ENCODE data around the gene CAMSAP3. TPM values are rescaled to one million over a fixed set of nuclear protein-coding genes. Genes with fewer than 3 reads are reported as not detected.

The CAMSAP3 gene, protein sequence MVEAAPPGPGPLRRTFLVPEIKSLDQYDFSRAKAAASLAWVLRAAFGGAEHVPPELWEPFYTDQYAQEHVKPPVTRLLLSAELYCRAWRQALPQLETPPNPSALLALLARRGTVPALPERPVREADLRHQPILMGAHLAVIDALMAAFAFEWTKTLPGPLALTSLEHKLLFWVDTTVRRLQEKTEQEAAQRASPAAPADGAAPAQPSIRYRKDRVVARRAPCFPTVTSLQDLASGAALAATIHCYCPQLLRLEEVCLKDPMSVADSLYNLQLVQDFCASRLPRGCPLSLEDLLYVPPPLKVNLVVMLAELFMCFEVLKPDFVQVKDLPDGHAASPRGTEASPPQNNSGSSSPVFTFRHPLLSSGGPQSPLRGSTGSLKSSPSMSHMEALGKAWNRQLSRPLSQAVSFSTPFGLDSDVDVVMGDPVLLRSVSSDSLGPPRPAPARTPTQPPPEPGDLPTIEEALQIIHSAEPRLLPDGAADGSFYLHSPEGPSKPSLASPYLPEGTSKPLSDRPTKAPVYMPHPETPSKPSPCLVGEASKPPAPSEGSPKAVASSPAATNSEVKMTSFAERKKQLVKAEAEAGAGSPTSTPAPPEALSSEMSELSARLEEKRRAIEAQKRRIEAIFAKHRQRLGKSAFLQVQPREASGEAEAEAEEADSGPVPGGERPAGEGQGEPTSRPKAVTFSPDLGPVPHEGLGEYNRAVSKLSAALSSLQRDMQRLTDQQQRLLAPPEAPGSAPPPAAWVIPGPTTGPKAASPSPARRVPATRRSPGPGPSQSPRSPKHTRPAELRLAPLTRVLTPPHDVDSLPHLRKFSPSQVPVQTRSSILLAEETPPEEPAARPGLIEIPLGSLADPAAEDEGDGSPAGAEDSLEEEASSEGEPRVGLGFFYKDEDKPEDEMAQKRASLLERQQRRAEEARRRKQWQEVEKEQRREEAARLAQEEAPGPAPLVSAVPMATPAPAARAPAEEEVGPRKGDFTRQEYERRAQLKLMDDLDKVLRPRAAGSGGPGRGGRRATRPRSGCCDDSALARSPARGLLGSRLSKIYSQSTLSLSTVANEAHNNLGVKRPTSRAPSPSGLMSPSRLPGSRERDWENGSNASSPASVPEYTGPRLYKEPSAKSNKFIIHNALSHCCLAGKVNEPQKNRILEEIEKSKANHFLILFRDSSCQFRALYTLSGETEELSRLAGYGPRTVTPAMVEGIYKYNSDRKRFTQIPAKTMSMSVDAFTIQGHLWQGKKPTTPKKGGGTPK
- not detected in 2 replicates for total RNA-seq

DNA sequence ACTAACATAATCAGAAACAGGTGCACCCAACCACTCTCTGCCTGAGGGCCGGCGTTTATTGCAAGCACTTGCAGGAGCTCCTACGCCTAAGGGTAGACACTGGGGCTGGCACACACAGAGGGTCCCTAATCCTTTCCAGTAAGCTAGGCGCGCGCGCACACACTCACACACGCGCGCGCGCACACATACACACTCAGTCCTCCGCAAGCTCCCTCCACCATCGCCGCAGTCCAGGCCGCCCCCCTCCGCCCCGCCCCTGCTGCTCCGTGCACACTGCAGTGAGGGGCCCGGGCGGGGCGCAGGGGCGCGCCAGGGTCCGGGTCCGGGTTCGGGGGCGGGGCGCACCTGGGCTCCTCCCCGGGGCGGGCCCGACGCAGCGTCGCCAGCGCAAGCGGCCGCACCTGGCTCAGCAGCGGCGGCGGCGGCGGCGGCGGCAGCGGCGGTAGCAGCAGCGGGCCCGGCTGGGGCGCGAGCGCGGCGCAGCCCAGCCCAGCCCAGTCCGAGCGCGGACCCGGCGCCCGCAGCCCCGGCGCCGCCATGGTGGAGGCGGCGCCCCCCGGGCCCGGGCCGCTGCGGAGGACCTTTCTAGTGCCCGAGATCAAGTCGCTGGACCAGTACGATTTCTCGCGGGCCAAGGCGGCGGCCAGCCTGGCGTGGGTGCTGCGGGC lies at the start of gene CAMSAP3:
Gene CAMSAP3, plus strand, starts transcription at position 398 of the 668 bp plus-strand sequence. Its CDS starts 140 bp downstream, at position 538.

GRCh38 chr19:7629347-7630054 lies 33.8 kb downstream of the CAMSAP3 start, which contains the start of the genes PET100 and XAB2:
TSS of gene PET100 (plus strand) at chr19:7629793. CDS start at chr19:7629834, 41 bp downstream.
TSS of gene XAB2 (minus strand) at chr19:7629545. CDS start at chr19:7629527, 18 bp downstream.

GRCh38 chr19:7633698-7634097 lies 38.0 kb downstream of the CAMSAP3 start, which contains the start of gene PCP2:
TSS of gene PCP2 (minus strand) at chr19:7633719. CDS start at chr19:7633457, 262 bp downstream.

GRCh38 chr19:7636691-7637373 lies 41.2 kb downstream of the CAMSAP3 start, which contains the start of gene STXBP2:
TSS of gene STXBP2 (plus strand) at chr19:7637110. CDS start at chr19:7637150, 40 bp downstream.

Other genes starting within 250 kb of the CAMSAP3 start
- 38.3 and 43.2 TPM in 2 replicates for gene ARHGEF18, start 246.9 kb upstream of the CAMSAP3 start, total RNA-seq
- 1.8 and 2.0 TPM in 2 replicates for gene PEX11G, start 106.8 kb upstream of the CAMSAP3 start, total RNA-seq
- gene ZNF358, start 79.8 kb upstream of the CAMSAP3 start, total RNA-seq = 22.7 and 31.2 TPM in 2 replicates
- 6.5 and 8.8 TPM in 2 replicates for gene MCOLN1, start 73.2 kb upstream of the CAMSAP3 start, total RNA-seq
- gene PNPLA6, start 60.1 kb upstream of the CAMSAP3 start, total RNA-seq = 96.8 and 167 TPM in 2 replicates
- gene XAB2, start 33.7 kb downstream of the CAMSAP3 start, total RNA-seq = 36.1 and 40.1 TPM in 2 replicates
- 4.7 and 9.1 TPM in 2 replicates for gene PET100, start 33.9 kb downstream of the CAMSAP3 start, total RNA-seq
- gene PCP2, start 37.9 kb downstream of the CAMSAP3 start, total RNA-seq = not detected in 2 replicates
- 5.4 and 14.9 TPM in 2 replicates for gene STXBP2, start 41.2 kb downstream of the CAMSAP3 start, total RNA-seq
- not detected in 2 replicates for gene RETN, start 73.2 kb downstream of the CAMSAP3 start, total RNA-seq
- not detected in 2 replicates for gene MCEMP1, start 81.2 kb downstream of the CAMSAP3 start, total RNA-seq
- 64.4 and 67.2 TPM in 2 replicates for gene TRAPPC5, start 85.0 kb downstream of the CAMSAP3 start, total RNA-seq
- gene FCER2, start 106.3 kb downstream of the CAMSAP3 start, total RNA-seq = not detected in 2 replicates
- gene CLEC4G, start 136.2 kb downstream of the CAMSAP3 start, total RNA-seq = not detected in 2 replicates
- gene CD209, start 151.7 kb downstream of the CAMSAP3 start, total RNA-seq = not detected in 2 replicates
- not detected in 2 replicates for gene CLEC4M, start 167.4 kb downstream of the CAMSAP3 start, total RNA-seq
- 22.3 and 22.4 TPM in 2 replicates for gene EVI5L, start 234.4 kb downstream of the CAMSAP3 start, total RNA-seq

All from smooth muscle cell of the pulmonary artery (primary cell).